ENCODE data around the gene NDUFAF8.

GRCh38 chr17:81246343-81246670, 7.2 kb downstream of the NDUFAF8 start:
- TF ChIP-seq CTCF (IDR thresholded peaks at IDR 0.05; ENCODE audit: low read depth, low read length, poor library complexity, severe bottlenecking), result no peak
- no peak for TF ChIP-seq EZH2phosphoT487 (IDR thresholded peaks at IDR 0.05; ENCODE audit: borderline replicate concordance, low read length)

Measured in DOHH2 (cell line).